OCI-LY1 (cell line): ENCODE data around the gene MXRA8.
A peak's percentile ranks its signal among the peaks of the same experiment; 100 is the strongest.

ENCODE experiments used
- H2AFZ ChIP-seq: fragments of 200-600 bp; sonication (generic), shearing (Covaris generic); 2 replicates; pipeline ENCODE4 v1.6.0; 2014; ENCODE audit warnings: antibody characterized with exemption, mild to moderate bottlenecking, low read length
- H3F3A ChIP-seq: fragments of 200-600 bp; sonication (generic), shearing (Covaris generic); 2 replicates; pipeline ENCODE4 v1.6.0; 2014; ENCODE audit warnings: mild to moderate bottlenecking, antibody characterized with exemption, low read length, moderate library complexity; ENCODE audit not compliant: insufficient read depth
- H3K27ac ChIP-seq: fragments of 200-600 bp; sonication (generic); 2 replicates; pipeline ENCODE4 v1.5.1; 2014; ENCODE audit warnings: low read length, mixed run types, mild to moderate bottlenecking, low read depth; ENCODE audit not compliant: poor library complexity, severe bottlenecking
- H3K27me3 ChIP-seq: fragments of 200-600 bp; sonication (generic); 2 replicates; pipeline ENCODE4 v1.6.0; 2014; ENCODE audit warnings: antibody characterized with exemption, mild to moderate bottlenecking, low read length, moderate library complexity; ENCODE audit not compliant: insufficient read depth
- H3K36me3 ChIP-seq: fragments of 200-600 bp; sonication (generic); 2 replicates; pipeline ENCODE4 v1.6.1; 2014; ENCODE audit warnings: mild to moderate bottlenecking, antibody characterized with exemption, low read length, moderate library complexity, mixed read lengths; ENCODE audit not compliant: insufficient read depth
- H3K4me1 ChIP-seq: fragments of 200-600 bp; sonication (generic); 2 replicates; pipeline ENCODE4 v1.5.1; 2014; ENCODE audit warnings: mild to moderate bottlenecking, low read length, moderate library complexity; ENCODE audit not compliant: insufficient read depth, severe bottlenecking
- H3K4me2 ChIP-seq: fragments of 200-600 bp; sonication (generic), shearing (Covaris generic); 2 replicates; pipeline ENCODE4 v1.6.1; 2014; ENCODE audit warnings: low read length
- H3K4me3 ChIP-seq: fragments of 200-600 bp; sonication (generic); 2 replicates; pipeline ENCODE4 v1.5.1; 2014; ENCODE audit warnings: low read length, low read depth, mild to moderate bottlenecking, mixed read lengths; ENCODE audit not compliant: poor library complexity, severe bottlenecking
- H3K79me2 ChIP-seq: fragments of 200-600 bp; shearing (Covaris generic); 2 replicates; pipeline ENCODE4 v1.6.1; 2016; ENCODE audit warnings: mixed run types, low read length, mixed read lengths; ENCODE audit not compliant: insufficient read depth
- H3K9ac ChIP-seq: fragments of 200-600 bp; sonication (generic), shearing (Covaris generic); 2 replicates; pipeline ENCODE4 v1.6.1; 2014; ENCODE audit warnings: mild to moderate bottlenecking, low read length, mixed read lengths
- H3K9me2 ChIP-seq: fragments of 200-600 bp; sonication (generic), shearing (Covaris generic); 2 replicates; pipeline ENCODE4 v1.6.1; 2014; ENCODE audit warnings: low read depth, mild to moderate bottlenecking, low read length, mixed read lengths
- H3K9me3 ChIP-seq: fragments of 200-600 bp; shearing (Covaris generic); 2 replicates; pipeline ENCODE4 v1.6.1; 2014; ENCODE audit warnings: low read length, mixed read lengths
- H4K20me1 ChIP-seq: fragments of 200-600 bp; sonication (generic), shearing (Covaris generic); 2 replicates; pipeline ENCODE4 v1.6.0; 2016; ENCODE audit warnings: mild to moderate bottlenecking, low read length; ENCODE audit not compliant: insufficient read depth
- EZH2 ChIP-seq: fragments of 200-600 bp; sonication (generic), shearing (Covaris generic); IDR thresholded peaks from 2 replicates; pipeline ENCODE4 v1.8.0; 2017; ENCODE audit warnings: borderline replicate concordance, mixed run types, mild to moderate bottlenecking, antibody characterized with exemption, low read length, moderate library complexity, mixed read lengths
- TF ChIP-seq, protein P1 (sequence below): fragments of 200-600 bp; sonication (generic), shearing (Covaris generic); IDR thresholded peaks from 2 replicates; pipeline ENCODE4 v1.5.1; 2017; ENCODE audit warnings: mild to moderate bottlenecking, antibody characterized with exemption, low read length, moderate library complexity, mixed read lengths

MXRA8 gene

DNA sequence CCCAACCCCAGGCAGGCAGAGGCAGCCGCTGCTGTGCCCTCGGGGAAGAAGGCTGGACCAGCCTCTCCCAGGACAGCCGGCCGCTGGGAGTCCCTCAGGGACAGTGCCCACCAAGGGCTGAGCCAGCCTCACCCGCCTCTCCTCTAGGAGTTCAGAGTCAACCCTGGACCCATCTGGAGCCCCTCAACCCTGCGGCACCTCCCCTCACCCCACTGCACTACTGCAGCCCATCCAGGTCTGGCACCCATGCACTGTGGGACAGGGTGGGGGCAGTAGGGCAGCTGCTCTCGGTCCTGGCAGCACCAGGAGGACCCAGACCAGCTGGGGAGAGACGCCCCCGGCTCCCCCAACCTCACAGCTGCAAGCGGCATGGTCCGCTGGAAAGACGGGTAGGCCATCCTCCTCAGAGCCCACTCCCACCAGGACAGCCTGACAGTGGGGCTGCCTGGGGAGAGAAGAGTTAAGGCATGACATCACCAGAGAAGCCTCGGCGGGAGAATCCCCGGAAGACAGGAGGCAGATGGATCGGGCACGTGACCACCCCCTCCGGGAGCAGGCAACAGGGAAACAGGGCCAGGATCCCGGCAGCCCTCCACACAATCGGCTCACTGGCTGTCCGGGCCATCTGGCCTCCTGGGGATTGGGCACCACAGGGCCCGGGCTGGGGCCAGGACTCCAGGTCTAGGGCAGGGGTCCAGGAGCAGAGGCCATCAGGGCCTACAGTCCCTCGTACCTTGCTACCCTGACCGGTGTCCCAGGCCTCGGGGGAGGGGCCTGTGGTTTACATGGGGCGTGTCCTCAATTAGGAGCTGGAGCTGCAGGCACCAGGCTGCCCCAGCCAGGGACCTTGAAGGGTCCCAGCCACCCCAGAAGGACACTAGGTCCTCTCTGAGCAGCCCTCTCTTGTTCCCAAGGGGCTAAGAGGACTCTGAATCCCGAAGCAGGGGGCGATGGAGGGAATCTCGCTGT is 53.7 kb downstream of the MXRA8 start:
- no peaks in the 10 kb centered on the region for H3K27me3 ChIP-seq
- H3K4me1 ChIP-seq, result peaks cover 30% of the 10 kb centered on the region
- no peak overlapping the region; the same call in 1 of the 2 replicates for H3K9ac ChIP-seq
- TF ChIP-seq, protein P1, sequence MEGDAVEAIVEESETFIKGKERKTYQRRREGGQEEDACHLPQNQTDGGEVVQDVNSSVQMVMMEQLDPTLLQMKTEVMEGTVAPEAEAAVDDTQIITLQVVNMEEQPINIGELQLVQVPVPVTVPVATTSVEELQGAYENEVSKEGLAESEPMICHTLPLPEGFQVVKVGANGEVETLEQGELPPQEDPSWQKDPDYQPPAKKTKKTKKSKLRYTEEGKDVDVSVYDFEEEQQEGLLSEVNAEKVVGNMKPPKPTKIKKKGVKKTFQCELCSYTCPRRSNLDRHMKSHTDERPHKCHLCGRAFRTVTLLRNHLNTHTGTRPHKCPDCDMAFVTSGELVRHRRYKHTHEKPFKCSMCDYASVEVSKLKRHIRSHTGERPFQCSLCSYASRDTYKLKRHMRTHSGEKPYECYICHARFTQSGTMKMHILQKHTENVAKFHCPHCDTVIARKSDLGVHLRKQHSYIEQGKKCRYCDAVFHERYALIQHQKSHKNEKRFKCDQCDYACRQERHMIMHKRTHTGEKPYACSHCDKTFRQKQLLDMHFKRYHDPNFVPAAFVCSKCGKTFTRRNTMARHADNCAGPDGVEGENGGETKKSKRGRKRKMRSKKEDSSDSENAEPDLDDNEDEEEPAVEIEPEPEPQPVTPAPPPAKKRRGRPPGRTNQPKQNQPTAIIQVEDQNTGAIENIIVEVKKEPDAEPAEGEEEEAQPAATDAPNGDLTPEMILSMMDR, result no peak
- TF ChIP-seq EZH2, result no peak
- no peaks in the 10 kb centered on the region for H3K9me2 ChIP-seq
- peaks cover 2% of the 10 kb centered on the region; the same call in 1 of the 2 replicates for H3K36me3 ChIP-seq
- H4K20me1 ChIP-seq, result no peaks in the 10 kb centered on the region
- 0 out of 2 replicates have a peak overlapping the region, but pooled peaks have one; percentile 73 for H3K4me2 ChIP-seq
- no peak overlapping the region for H2AFZ ChIP-seq
- no peaks in the 10 kb centered on the region for H3K9me3 ChIP-seq
- no peaks in the 10 kb centered on the region for H3K79me2 ChIP-seq
- no peak overlapping the region for H3K27ac ChIP-seq
- no peak overlapping the region for H3K4me3 ChIP-seq
- H3F3A ChIP-seq, result no peaks in the 10 kb centered on the region

DNA sequence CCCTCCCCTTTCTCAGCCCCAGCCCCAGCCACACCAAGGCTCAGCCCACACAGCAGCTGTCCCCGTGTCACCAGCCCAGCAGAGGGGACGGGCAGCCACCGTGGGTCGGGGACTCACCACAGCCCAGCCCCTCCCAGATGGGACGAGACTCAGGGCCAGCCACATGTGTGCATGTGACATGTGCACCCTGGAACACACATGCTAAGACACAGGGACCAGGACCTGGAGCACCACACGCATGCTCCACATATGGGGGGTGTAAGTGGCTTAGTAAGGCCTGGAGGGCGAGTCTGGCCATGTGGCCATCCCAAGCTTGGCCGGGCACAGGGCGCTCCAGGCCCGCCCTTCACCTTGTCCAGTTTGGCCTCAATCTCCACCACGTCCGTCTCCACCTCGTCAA is 54.6 kb downstream of the MXRA8 start:
- no peak overlapping the region for H3K4me2 ChIP-seq
- H3K9ac ChIP-seq, result no peak overlapping the region
- H3K27me3 ChIP-seq, result no peaks in the 10 kb centered on the region
- no peaks in the 10 kb centered on the region for H3K36me3 ChIP-seq
- TF ChIP-seq, protein P1, result no peak
- no peak for TF ChIP-seq EZH2
- H2AFZ ChIP-seq, result no peak overlapping the region
- no peaks in the 10 kb centered on the region for H3F3A ChIP-seq
- no peaks in the 10 kb centered on the region for H4K20me1 ChIP-seq
- no peaks in the 10 kb centered on the region for H3K9me2 ChIP-seq
- H3K27ac ChIP-seq, result no peak overlapping the region
- H3K4me3 ChIP-seq, result no peak overlapping the region
- no peaks in the 10 kb centered on the region for H3K79me2 ChIP-seq
- H3K9me3 ChIP-seq, result no peaks in the 10 kb centered on the region
- peaks cover 25% of the 10 kb centered on the region for H3K4me1 ChIP-seq

DNA sequence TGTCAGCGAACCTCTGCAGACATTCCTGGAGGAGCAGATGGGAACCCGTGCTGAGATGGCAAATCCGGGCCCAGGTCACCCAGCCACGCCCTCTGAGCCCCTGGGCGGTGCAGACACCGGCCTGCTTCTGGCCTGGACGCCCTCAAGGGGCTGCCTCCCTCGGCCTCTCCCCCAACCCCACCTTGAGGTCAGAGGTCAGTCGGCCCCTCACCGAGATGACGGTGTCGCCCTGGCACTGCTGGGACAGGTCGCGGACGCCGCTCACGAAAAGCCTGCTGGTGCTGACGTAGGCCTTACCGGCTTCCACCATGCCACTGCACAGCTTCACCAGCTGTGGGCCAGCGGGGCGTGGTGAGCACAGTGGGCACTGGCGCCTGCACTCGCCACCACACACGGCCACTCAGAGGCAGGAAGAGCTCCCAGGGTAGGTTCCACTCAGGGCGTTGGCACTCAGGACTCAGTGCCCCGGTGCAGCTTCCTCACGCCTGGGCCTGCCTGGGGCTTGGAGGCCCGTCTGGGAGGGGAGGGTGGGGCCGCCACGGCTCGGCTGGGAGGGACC is 55.3 kb downstream of the MXRA8 start:
- TF ChIP-seq EZH2, result no peak
- TF ChIP-seq, protein P1, result no peak
- no peaks in the 10 kb centered on the region for H3F3A ChIP-seq
- no peak overlapping the region for H3K27ac ChIP-seq
- H3K9me2 ChIP-seq, result no peaks in the 10 kb centered on the region
- H3K36me3 ChIP-seq, result no peaks in the 10 kb centered on the region
- no peak overlapping the region for H3K4me2 ChIP-seq
- no peaks in the 10 kb centered on the region for H3K79me2 ChIP-seq
- H4K20me1 ChIP-seq, result no peaks in the 10 kb centered on the region
- H3K4me1 ChIP-seq, result peaks cover 25% of the 10 kb centered on the region
- no peak overlapping the region for H2AFZ ChIP-seq
- H3K9ac ChIP-seq, result no peak overlapping the region
- no peaks in the 10 kb centered on the region for H3K27me3 ChIP-seq
- no peak overlapping the region for H3K4me3 ChIP-seq
- no peaks in the 10 kb centered on the region for H3K9me3 ChIP-seq
